Fibroblast of pulmonary artery (primary cell): ENCODE measurements around the gene KRTAP12-2.

ENCODE experiments used
- DNase-seq: peaks from one replicate; pipeline ENCODE4 v3.0.0-alpha.2; 2010; ENCODE audit warnings: low read depth
- H3K4me3 ChIP-seq: replicated peaks from 2 replicates; pipeline ENCODE4 v1.5.1; 2011; ENCODE audit warnings: low read depth, mild to moderate bottlenecking, control low read depth, low read length, moderate library complexity
- TF ChIP-seq, protein P1 (sequence below): IDR thresholded peaks from 2 replicates; pipeline ENCODE4 v1.5.1; 2011; ENCODE audit warnings: mild to moderate bottlenecking, control low read depth, low read length, inconsistent platforms; ENCODE audit errors: missing control alignments

KRTAP12-2 gene

GRCh38 chr21:44710756-44711326 lies 44.1 kb upstream of the KRTAP12-2 start:
- DNase-seq, result no peak
- no peak overlapping the region for H3K4me3 ChIP-seq
- TF ChIP-seq, protein P1, sequence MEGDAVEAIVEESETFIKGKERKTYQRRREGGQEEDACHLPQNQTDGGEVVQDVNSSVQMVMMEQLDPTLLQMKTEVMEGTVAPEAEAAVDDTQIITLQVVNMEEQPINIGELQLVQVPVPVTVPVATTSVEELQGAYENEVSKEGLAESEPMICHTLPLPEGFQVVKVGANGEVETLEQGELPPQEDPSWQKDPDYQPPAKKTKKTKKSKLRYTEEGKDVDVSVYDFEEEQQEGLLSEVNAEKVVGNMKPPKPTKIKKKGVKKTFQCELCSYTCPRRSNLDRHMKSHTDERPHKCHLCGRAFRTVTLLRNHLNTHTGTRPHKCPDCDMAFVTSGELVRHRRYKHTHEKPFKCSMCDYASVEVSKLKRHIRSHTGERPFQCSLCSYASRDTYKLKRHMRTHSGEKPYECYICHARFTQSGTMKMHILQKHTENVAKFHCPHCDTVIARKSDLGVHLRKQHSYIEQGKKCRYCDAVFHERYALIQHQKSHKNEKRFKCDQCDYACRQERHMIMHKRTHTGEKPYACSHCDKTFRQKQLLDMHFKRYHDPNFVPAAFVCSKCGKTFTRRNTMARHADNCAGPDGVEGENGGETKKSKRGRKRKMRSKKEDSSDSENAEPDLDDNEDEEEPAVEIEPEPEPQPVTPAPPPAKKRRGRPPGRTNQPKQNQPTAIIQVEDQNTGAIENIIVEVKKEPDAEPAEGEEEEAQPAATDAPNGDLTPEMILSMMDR, result no peak

GRCh38 chr21:44710294-44710665 lies 43.6 kb upstream of the KRTAP12-2 start:
- TF ChIP-seq, protein P1, result no peak
- H3K4me3 ChIP-seq, result no peak overlapping the region
- no peak for DNase-seq

DNA sequence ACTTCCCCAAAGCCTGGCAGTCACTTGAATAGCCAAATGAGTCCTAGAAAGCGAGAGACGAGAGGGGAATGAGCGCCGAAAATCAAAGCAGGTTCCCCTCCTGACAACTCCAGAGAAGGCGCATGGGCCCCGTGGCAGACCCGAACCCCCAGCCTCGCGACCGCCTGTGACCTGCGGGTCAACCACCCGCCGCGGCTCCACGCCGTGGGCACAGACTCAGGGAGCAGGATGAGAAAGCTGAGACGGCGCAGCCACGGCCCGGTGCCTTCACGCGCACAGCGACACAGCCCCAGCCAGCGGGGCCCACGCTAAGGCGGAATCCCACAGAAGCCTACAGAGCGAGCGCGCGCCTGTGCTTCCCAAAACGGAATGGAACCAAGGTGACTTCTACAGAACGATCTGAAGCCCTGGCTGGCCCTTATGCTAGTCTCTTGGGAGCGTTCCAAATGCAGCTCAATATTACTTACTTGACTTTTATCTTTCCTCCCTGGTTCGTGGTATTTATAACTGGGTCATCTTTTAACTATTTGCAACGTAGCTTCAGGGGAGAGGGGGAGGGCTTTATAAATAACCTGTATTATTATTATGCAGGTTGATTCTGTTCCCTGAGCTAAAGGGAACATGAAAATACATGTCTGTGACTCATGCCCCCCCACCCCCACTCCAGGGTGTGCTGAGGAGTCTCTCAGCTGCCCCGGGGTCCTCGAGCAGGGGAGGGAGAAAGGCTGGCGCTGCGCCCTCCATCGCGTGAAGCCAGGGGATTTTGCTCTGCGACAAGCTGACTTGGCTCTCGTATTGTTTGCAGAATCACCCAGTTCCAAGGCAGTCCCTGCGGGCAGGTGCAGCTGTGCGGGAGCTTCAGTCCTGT lies 42.9 kb upstream of the KRTAP12-2 start:
- no peak for DNase-seq
- no peak overlapping the region for H3K4me3 ChIP-seq
- TF ChIP-seq, protein P1, result no peak

GRCh38 chr21:44708866-44709425 lies 42.2 kb upstream of the KRTAP12-2 start:
- H3K4me3 ChIP-seq, result no peak overlapping the region
- TF ChIP-seq, protein P1, result no peak
- no peak for DNase-seq

DNA sequence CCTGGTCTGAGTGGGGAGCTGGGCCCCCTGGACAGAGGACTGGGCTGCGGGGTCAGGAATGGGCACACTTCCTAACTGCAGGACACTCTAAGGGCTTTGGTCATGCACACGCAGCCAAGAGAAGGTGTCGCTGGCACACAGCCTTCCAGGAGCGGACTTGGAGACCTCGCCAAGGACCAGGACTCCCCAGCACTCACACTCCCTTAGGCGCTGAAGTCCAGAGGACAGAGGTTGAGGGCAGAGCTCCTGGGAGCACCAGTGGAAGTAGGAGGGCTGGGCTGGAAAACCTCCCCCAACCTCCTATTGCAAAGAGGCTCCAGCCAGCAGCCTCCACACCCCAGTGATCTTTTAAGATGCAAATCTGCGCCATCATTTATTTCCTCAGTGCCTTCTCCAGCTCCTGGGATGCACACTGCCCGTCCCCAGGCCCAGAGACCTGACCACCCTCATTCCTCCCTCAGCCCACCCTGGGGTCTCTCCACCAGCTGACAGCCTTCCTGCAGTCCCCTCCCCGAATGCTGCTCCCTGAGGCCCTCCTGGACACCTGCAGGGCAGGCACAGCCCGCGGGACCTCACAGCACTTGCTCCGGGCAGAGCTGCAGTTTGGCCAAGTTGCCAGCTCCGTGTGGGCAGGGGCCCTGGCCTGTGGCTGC lies 41.6 kb upstream of the KRTAP12-2 start:
- TF ChIP-seq, protein P1, result no peak
- no peak overlapping the region for H3K4me3 ChIP-seq

GRCh38 chr21:44706706-44707581 lies 40.2 kb upstream of the KRTAP12-2 start:
- no peak overlapping the region for H3K4me3 ChIP-seq
- TF ChIP-seq, protein P1, result no peak
- no peak for DNase-seq

More for the DNA sequence above, 41.6 kb upstream of the KRTAP12-2 start:
- DNase-seq, result no peak
